Stomach (tissue), 9 donors: ENCODE data around the gene HMGCL. TPM values are rescaled to one million over a fixed set of nuclear protein-coding genes. Genes with fewer than 3 reads are reported as not detected.
"Not testable (repeated sequence)": the region's sequence is repeated elsewhere in the genome, so short reads cannot be mapped to it uniquely, and the experiment has no call there.

Source experiments
- DNase-seq, 2 donors: peaks; one replicate each; pipeline versions ENCODE4 v3.0.0 to v3.0.0-alpha.2; 2013 to 2019
- H3K27ac ChIP-seq, 5 donors: fragments of 200-600 bp in 4 of 5; sonication (generic) in 4 of 5; one replicate each; pipeline ENCODE4 v1.5.1; 2013 to 2019; ENCODE audit warnings: mild to moderate bottlenecking in 1 of 5, moderate library complexity in 1 of 5
- H3K27me3 ChIP-seq, 3 donors: fragments of 200-600 bp; sonication (generic); one replicate each; pipeline ENCODE4 v1.5.1; 2017 to 2019; ENCODE audit warnings: mixed run types in 1 of 3
- H3K36me3 ChIP-seq, 4 donors: fragments of 200-600 bp; sonication (generic); 1 replicate in 3 of 4; 2 replicates in 1 of 4; pipeline ENCODE4 v1.5.1; 2016 to 2019
- H3K4me1 ChIP-seq, 4 donors: fragments of 200-600 bp; sonication (generic); one replicate each; pipeline ENCODE4 v1.5.1; 2016 to 2019
- H3K4me3 ChIP-seq, 4 donors: fragments of 200-600 bp; sonication (generic) in 3 of 4; one replicate each; pipeline ENCODE4 v1.5.1; 2016 to 2019; ENCODE audit warnings: mild to moderate bottlenecking in 1 of 4
- H3K9me3 ChIP-seq, 4 donors: fragments of 200-600 bp; sonication (generic); one replicate each; pipeline ENCODE4 v1.5.1; 2016 to 2019
- CTCF ChIP-seq, 7 experiments: fragments of 450-650 bp in 4 of 7; fragments of 200-600 bp in 3 of 7; sonication (generic) in 3 of 7; IDR thresholded peaks; one replicate each; pipeline ENCODE4 v1.5.1; 2016 to 2019; ENCODE audit warnings: antibody characterized with exemption in 7 of 7, control low read depth in 2 of 7, mild to moderate bottlenecking in 1 of 7
- EP300 ChIP-seq: sonication (generic); formaldehyde crosslinking; IDR thresholded peaks from one replicate; pipeline ENCODE4 v1.6.1; 2017; ENCODE audit warnings: antibody characterized with exemption
- POLR2A ChIP-seq, 4 donors: fragments of 450-650 bp; IDR thresholded peaks; one replicate each; pipeline ENCODE4 v1.6.1; 2016; ENCODE audit warnings: antibody characterized with exemption in 4 of 4, control low read depth in 2 of 4, mild to moderate bottlenecking in 1 of 4, moderate library complexity in 1 of 4
- POLR2AphosphoS5 ChIP-seq, 3 donors: sonication (generic); formaldehyde crosslinking; IDR thresholded peaks; one replicate each; pipeline ENCODE4 v1.6.1; 2016; ENCODE audit warnings: antibody characterized with exemption in 3 of 3
- WGBS, 5 donors: extraction: QIAGEN DNeasy Blood & Tissue Kit in 3 of 5; methylation state at CpG; one replicate each; pipeline versions ENCODE4 v1.1.5 to v1.1.7; 2013 to 2018; 5-methylcytosine and 5-hydroxymethylcytosine counted together
- intact Hi-C: fragments of 100-400 bp; cut with DNase I; formaldehyde crosslinking; loops from one replicate; pipeline ENCODE4 v1.15.1; 2023; ENCODE audit warnings: low total_unique reads
- polyA plus RNA-seq, 3 donors: library from polyadenylated mRNA; stranded (reverse); fragments of 200-250 nt; gene quantifications; one replicate each; pipeline ENCODE4 v1.2.3, GENCODE V29; 2013
- total RNA-seq, 5 donors: library from RNA; depleted of rRNA; stranded (reverse); fragments of >200 nt; gene quantifications; one replicate each; pipeline versions ENCODE4 v1.1.0 to v1.2.3, GENCODE V29; 2014 to 2016
- donor health status: healthy with polysubstance abuse.
- donor health status: Bipolar disorder and iron deficiency.
- donor health status: healthy.

Gene HMGCL
- total and polyA plus RNA-seq, 8 donors, result 20.1 to 71.0 (median 40.8) TPM; not detected in 1

DNA sequence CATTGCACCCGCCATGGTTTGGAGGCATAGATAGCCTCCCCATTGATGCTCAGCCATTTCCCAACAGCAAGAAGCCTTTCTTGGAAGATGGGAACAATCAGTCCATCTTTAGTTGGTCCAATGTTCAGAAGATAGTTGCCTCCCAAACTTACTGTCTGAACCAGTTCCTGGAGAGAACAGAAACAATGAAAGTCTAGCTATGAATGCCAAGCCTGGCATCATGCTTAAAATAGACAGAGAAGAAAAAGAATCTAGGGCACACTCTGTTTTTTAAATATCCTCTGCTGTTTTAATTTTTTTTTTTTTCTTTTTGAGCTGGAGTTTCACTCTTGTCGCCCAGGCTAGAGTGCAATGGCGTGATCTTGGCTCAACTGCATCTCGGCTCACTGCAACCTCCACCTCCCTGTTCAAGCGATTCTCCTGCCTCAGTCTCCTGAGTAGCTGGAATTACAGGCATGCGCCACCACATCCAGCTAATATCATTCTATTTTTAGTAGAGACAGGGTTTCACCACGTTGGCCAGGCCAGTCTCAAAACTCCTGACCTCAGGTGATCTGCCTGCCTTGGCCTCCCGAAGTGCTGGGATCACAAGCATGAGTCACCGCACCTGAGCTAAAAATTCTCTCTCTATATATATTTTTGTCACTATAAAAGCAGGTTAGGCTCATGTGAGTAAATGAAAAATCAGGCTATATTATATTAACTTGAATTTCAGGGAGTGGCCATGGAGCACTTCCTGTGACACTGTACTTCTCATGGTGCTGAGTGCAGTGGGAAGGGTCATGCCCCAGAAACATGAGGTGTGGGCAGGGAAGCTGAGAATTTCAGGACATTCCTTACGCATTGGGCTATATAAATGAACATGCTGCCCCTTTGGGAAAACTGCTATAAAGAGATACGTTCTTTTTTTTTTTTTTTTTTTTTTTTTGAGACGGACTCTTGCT is 23.7 kb upstream of the HMGCL start:
- TF ChIP-seq POLR2A (IDR thresholded peaks at IDR 0.05) (no peak), EP300 (no peak), CTCF (IDR thresholded peaks at IDR 0.05) (no peak), POLR2AphosphoS5 (IDR thresholded peaks at IDR 0.05) (no peak)
- H3K27me3 ChIP-seq, result no peaks in the 10 kb centered on the region
- H3K4me3 ChIP-seq, result no peak overlapping the region
- no peak overlapping the region for H3K27ac ChIP-seq
- 84 to 94% (median 89%) methylated on average over 11 to 12 of the region's 12 CpGs for WGBS, 5 donors
- DNase-seq, result no peak
- no peaks in the 10 kb centered on the region for H3K4me1 ChIP-seq
- H3K36me3 ChIP-seq, result peaks cover 35 to 74% (median 66%) of the 10 kb centered on the region in 4 donors
- intact Hi-C loops, result no loop called here
- peaks cover 0 to 6% (median 2%) of the 10 kb centered on the region in 4 donors for H3K9me3 ChIP-seq

- H3K27ac ChIP-seq, H3K4me1 ChIP-seq, H3K27me3 ChIP-seq, intact Hi-C loops, H3K4me3 ChIP-seq, DNase-seq, H3K9me3 ChIP-seq: not testable (repeated sequence)
- 90 to 100% (median 96%) methylated on average over 2 of the region's 2 CpGs for whole genome bisulfite sequencing, 5 donors
- peaks cover 35 to 69% (median 67%) of the 10 kb centered on the region in 4 donors for H3K36me3 ChIP-seq
Measured at GRCh38 chr1:23847482-23848095, 22.4 kb upstream of the HMGCL start.

GRCh38 chr1:23845163-23845562 is 19.9 kb upstream of the HMGCL start:
- no peak overlapping the region for H3K4me3 ChIP-seq
- no peak overlapping the region for H3K27ac ChIP-seq
- H3K4me1 ChIP-seq, result no peaks in the 10 kb centered on the region
- DNase-seq, result no peak
- no peak for TF ChIP-seq CTCF (IDR thresholded peaks at IDR 0.05)
- no peak for TF ChIP-seq POLR2AphosphoS5 (IDR thresholded peaks at IDR 0.05)
- TF ChIP-seq POLR2A (IDR thresholded peaks at IDR 0.05), result no peak
- TF ChIP-seq EP300, result no peak
- H3K27me3 ChIP-seq, result no peaks in the 10 kb centered on the region
- peaks cover 35 to 55% (median 53%) of the 10 kb centered on the region in 4 donors for H3K36me3 ChIP-seq
- intact Hi-C loops, result no loop called here
- peaks cover 0 to 6% (median 2%) of the 10 kb centered on the region in 4 donors for H3K9me3 ChIP-seq
- WGBS, 5 donors, result 93 to 98% (median 93%) methylated on average over 2 of the region's 2 CpGs

GRCh38 chr1:23843644-23844043 is 18.4 kb upstream of the HMGCL start:
- H3K27me3 ChIP-seq, result no peaks in the 10 kb centered on the region
- H3K9me3 ChIP-seq, result peaks cover 0 to 6% (median 2%) of the 10 kb centered on the region in 4 donors
- 85 to 97% (median 93%) methylated on average over 5 of the region's 5 CpGs for WGBS, 5 donors
- no peak for DNase-seq
- no peak overlapping the region for H3K4me3 ChIP-seq
- H3K36me3 ChIP-seq, result peaks cover 35 to 49% (median 44%) of the 10 kb centered on the region in 4 donors
- H3K4me1 ChIP-seq, result peaks cover 0 to 5% (median 3%) of the 10 kb centered on the region in 4 donors
- intact Hi-C loops, result no loop called here
- no peak for TF ChIP-seq POLR2AphosphoS5 (IDR thresholded peaks at IDR 0.05)
- no peak for TF ChIP-seq CTCF (IDR thresholded peaks at IDR 0.05)
- no peak for TF ChIP-seq EP300
- TF ChIP-seq POLR2A (IDR thresholded peaks at IDR 0.05), result no peak
- H3K27ac ChIP-seq, result no peak overlapping the region
